HG03521 (cell line): ENCODE results near the gene ZNF480.
"Not testable (repeated sequence)": the region's sequence is repeated elsewhere in the genome, so short reads cannot be mapped to it uniquely, and the experiment has no call there.

Source experiments
- ATAC-seq: cut with Tn5 transposase; IDR thresholded peaks from one replicate; pipeline ENCODE4 v1.9.1; 2021; ENCODE audit warnings: mild to moderate bottlenecking, moderate library complexity; ENCODE audit not compliant: unreplicated experiment

ZNF480 gene

GRCh38 chr19:52336791-52337381, 39.9 kb downstream of the ZNF480 start:
- ATAC-seq = no peak

GRCh38 chr19:52339022-52339421, 42.1 kb downstream of the ZNF480 start:
- ATAC-seq = not testable (repeated sequence)

- no peak for ATAC-seq
These were observed 46.6 kb downstream of the ZNF480 start for GRCh38 chr19:52343548-52343947.

DNA sequence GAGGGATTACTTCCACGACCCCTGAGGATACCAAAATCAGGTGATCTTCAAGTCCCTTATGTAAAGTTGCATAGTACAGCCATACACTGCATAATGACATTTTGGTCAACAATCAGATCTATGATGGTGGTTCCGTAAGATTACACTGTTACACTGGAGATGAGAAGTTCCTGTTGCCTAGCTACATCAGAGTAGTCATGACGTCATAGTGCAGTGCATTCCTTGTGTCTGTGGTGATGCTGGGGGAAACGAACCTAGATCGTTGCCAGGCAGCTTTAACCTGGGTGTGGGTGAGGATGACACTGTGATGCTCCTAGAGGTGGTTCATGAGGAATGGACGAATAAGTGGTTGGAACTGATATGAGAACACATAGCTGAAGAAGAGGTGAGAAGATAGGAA, 48.2 kb downstream of the ZNF480 start:
- no peak for ATAC-seq

- no peak for ATAC-seq
These were observed 54.5 kb downstream of the ZNF480 start for GRCh38 chr19:52351512-52351911.

DNA sequence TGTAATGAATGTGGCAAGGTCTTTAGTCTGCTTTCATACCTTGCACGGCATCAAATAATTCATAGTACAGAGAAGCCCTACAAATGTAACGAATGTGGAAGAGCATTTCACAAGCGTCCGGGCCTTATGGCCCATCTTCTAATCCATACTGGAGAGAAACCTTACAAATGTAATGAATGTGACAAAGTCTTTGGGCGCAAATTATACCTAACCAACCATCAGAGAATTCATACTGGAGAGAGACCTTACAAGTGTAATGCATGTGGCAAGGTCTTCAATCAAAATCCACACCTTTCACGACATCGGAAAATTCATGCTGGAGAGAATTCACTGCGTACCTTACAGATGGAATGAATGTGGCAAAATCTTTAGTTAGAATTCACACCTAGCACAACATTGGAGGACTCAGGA, 69.5 kb downstream of the ZNF480 start:
- no peak for ATAC-seq

DNA sequence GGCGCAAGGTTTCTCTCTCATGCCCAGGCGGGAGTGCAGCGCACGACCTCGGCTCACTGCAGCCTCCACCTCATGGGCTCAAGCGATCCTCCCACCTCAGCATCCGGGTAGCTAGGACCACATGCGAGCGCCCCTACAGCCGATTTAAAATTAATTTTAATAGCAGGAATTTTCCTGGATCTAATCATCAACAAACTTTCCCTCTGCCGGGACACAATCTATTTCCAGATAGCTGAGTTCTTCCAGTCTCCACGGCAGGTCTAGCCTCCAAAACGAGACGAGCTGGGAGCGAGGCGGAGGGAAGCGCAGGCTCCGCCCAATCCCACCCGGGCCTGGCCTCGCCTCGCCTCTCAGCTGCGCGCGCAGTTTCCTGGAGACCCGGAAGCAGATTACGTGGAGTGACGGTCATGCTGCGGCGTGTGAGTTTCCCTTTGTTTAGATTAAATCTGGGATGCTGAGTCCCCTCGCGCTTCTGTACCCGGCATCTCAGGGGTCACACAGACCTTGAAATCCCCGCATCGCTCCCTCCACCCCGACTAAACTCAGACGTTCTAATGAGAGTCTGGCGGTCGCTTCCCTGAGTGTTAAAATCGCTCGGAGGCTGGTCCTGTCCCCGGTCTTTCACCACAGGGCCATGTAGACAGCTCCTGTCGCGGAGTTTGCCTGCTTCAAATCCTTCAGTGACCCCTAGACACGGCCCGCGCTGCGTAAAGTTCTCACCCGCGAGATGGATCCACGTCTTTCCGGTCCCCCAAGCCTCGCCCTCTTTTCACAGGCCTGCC, 72.8 kb downstream of the ZNF480 start, which contains the start of gene ZNF880:
ZNF880 (plus strand) TSS at position 365 of the 782 bp plus-strand sequence; CDS start at position 408, 43 bp downstream.
- peak; percentile 72 for ATAC-seq

- no peak for ATAC-seq
These were observed 73.4 kb downstream of the ZNF480 start for GRCh38 chr19:52370341-52370710.
